Activated CD8-positive, alpha-beta memory T cell treated with anti-CD3 and anti-CD28 coated beads for 1 hour (primary cell): Measurements from ENCODE around the gene IFIT2.
"Not testable (repeated sequence)": the region's sequence is repeated elsewhere in the genome, so short reads cannot be mapped to it uniquely, and the experiment has no call there.

Experiments
- DNase-seq, 2 donors: peaks; one replicate each; pipeline ENCODE4 v3.0.0-alpha.2; 2020; ENCODE audit warnings: low read depth in 1 of 2; ENCODE audit errors: extremely low read depth in 1 of 2

IFIT2 gene

GRCh38 chr10:89337484-89337883 lies 35.6 kb downstream of the IFIT2 start:
- no peak for DNase-seq

GRCh38 chr10:89338713-89339112 lies 36.9 kb downstream of the IFIT2 start:
- no peak for DNase-seq

- no peak for DNase-seq
These were observed 38.0 kb downstream of the IFIT2 start for GRCh38 chr10:89339875-89340274.

- no peak for DNase-seq
These were observed 39.8 kb downstream of the IFIT2 start for GRCh38 chr10:89341649-89342048.

- DNase-seq, result no peak
These were observed 40.5 kb downstream of the IFIT2 start for GRCh38 chr10:89342206-89342958.

- DNase-seq, result no peak
These were observed 41.4 kb downstream of the IFIT2 start for GRCh38 chr10:89343089-89343767.

- no peak for DNase-seq
These were observed 42.3 kb downstream of the IFIT2 start for GRCh38 chr10:89344156-89344555.

GRCh38 chr10:89345367-89346000 lies 43.6 kb downstream of the IFIT2 start:
- DNase-seq, result no peak

GRCh38 chr10:89346405-89347254 lies 44.8 kb downstream of the IFIT2 start:
- no peak for DNase-seq

GRCh38 chr10:89347701-89348457 lies 46.0 kb downstream of the IFIT2 start:
- DNase-seq, result no peak

- DNase-seq, result no peak
These were observed 46.6 kb downstream of the IFIT2 start for GRCh38 chr10:89348481-89348880.

GRCh38 chr10:89348975-89349374 lies 47.1 kb downstream of the IFIT2 start:
- DNase-seq, result no peak

GRCh38 chr10:89350631-89351315 lies 48.9 kb downstream of the IFIT2 start:
- not testable (repeated sequence) for DNase-seq

- no peak for DNase-seq
These were observed 49.5 kb downstream of the IFIT2 start for GRCh38 chr10:89351412-89351779.

GRCh38 chr10:89351780-89352597 lies 50.1 kb downstream of the IFIT2 start:
- DNase-seq, result no peak

GRCh38 chr10:89352802-89353201 lies 51.0 kb downstream of the IFIT2 start:
- DNase-seq, result no peak

- no peak for DNase-seq
These were observed 53.6 kb downstream of the IFIT2 start for GRCh38 chr10:89355394-89355931.

- DNase-seq, result no peak
These were observed 55.2 kb downstream of the IFIT2 start for GRCh38 chr10:89357096-89357495.

- DNase-seq, result no peak
These were observed 56.1 kb downstream of the IFIT2 start for GRCh38 chr10:89357975-89358374.
